ENCODE data around the gene PRKCH.

DNA sequence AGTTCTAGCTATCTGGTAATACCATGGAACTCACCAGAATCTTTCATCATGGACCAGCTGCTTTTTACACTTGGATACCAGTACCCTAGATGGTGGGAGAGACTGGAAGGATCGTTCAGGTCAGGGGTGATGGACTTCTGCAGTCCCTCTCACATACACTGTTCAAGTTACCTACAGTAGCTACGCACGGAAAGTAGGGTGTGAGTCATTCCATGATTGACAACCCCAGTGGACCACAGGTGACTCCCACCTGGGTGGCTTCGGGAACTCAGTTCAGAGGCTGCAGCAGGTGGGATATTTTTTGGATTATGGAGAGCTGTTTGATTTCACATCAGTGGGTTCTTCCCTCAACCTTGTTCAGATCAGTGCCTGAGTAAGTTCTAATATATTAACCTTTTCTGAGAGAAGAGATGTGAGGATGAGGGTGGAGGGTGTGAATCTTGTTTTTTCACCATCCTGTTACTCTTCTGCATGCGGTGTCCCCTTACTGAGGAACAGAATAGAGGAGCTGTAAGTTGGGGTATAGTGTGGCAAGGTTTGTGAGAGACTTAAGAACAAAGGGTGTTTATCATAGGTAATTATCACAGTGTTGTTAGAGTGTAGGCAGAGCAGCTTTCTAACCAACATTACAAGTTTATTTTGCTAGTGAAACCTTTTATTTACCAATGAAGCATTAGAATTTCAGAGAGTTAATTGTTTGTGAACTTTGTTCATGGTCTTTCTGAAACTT lies 39.6 kb downstream of the PRKCH start:
- TF ChIP-seq, protein P1, sequence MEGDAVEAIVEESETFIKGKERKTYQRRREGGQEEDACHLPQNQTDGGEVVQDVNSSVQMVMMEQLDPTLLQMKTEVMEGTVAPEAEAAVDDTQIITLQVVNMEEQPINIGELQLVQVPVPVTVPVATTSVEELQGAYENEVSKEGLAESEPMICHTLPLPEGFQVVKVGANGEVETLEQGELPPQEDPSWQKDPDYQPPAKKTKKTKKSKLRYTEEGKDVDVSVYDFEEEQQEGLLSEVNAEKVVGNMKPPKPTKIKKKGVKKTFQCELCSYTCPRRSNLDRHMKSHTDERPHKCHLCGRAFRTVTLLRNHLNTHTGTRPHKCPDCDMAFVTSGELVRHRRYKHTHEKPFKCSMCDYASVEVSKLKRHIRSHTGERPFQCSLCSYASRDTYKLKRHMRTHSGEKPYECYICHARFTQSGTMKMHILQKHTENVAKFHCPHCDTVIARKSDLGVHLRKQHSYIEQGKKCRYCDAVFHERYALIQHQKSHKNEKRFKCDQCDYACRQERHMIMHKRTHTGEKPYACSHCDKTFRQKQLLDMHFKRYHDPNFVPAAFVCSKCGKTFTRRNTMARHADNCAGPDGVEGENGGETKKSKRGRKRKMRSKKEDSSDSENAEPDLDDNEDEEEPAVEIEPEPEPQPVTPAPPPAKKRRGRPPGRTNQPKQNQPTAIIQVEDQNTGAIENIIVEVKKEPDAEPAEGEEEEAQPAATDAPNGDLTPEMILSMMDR (IDR thresholded peaks at IDR 0.05; ENCODE audit: insufficient read depth, low read length): no peak
- no peak for TF ChIP-seq POLR2AphosphoS5 (IDR thresholded peaks at IDR 0.05; ENCODE audit: low read depth)
- no peak for TF ChIP-seq SPI1 (IDR thresholded peaks at IDR 0.05; ENCODE audit: borderline replicate concordance, low read depth)
